Fibroblast of the aortic adventitia (primary cell): Measurements from ENCODE around the gene NAPG. TPM values are rescaled to one million over a fixed set of nuclear protein-coding genes. Genes with fewer than 3 reads are reported as not detected.
A peak's percentile ranks its signal among the peaks of the same experiment; 100 is the strongest.

Experiments
- DNase-seq: peaks from one replicate; pipeline ENCODE4 v3.0.0-alpha.2; 2010; ENCODE audit warnings: low read depth
- H3K4me3 ChIP-seq: 2 replicates; pipeline ENCODE4 v1.5.1; 2011; ENCODE audit warnings: low read depth, mild to moderate bottlenecking, control low read depth, low read length, moderate library complexity
- CTCF ChIP-seq: IDR thresholded peaks from 2 replicates; pipeline ENCODE4 v1.5.1; 2011; ENCODE audit warnings: mild to moderate bottlenecking, low read length, control low read depth, inconsistent platforms; ENCODE audit not compliant: insufficient read depth
- total RNA-seq: library from RNA; depleted of rRNA; stranded (reverse); fragments of >200 nt; gene quantifications from 2 replicates; pipeline ENCODE4 v1.2.3, GENCODE V29; 2012; ENCODE audit warnings: low replicate concordance

Gene NAPG
- total RNA-seq, 1 donor = 44.6 TPM

DNA sequence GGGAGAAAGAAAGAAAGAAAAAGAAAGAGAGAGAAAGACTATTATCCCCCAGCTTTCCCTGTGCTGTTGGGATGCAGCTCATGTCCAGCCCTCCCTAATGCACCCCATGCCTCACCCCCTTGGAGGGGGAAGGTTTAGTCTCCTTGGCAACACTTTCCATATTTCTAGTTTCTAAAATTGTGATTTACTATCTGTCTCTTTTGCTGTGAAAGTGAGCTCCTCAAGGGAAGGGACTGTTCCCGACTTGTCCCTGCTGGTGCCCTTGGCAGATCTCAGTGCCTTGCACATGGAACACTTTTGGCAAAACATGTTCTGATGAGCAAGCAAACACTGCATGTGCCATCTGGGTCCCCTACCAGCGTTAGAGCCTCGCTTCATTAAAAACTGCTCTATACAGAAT, 11.7 kb upstream of the NAPG start:
- H3K4me3 ChIP-seq = no peak overlapping the region
- DNase-seq = no peak
- TF ChIP-seq CTCF = no peak

DNA sequence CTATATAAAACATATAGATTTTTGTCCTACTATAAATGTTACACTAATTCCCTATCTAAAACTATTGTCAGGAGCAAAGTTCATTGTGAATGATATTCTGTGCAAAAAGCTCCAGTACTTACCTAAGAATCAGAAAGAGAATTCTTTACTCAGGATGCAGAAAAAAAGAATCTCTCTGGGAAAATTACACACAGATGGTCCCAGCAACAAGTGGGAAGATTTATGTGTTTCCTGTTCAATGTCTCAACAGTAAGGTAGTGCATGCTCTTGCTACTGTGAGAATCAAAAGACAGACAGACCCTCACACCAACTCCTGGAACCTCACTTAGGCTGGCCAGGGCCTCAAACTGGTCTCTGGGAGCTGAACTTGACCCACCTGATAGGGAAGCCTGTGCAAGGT, 11.2 kb upstream of the NAPG start:
- no peak for DNase-seq
- no peak overlapping the region for H3K4me3 ChIP-seq
- no peak for TF ChIP-seq CTCF

DNA sequence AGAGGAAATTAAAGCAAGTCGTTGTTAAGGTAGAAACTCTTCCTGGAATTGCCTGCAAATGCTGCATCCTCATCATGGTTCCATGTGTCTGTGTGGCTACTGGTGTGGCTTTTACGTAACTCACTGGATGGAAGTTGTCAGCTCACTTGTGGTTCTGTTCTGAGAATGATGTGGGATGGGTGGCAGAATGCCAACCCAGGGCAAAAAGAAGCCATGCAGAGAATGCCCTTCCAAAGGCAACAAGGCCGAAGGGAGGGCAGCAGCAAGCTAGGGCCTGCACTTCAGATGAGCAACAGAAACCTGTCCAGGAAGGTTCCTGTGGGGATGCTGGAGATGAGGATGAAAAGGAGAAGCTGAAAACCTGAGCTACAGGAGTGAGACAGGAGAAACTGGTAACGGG, 10.4 kb upstream of the NAPG start:
- TF ChIP-seq CTCF = no peak
- no peak overlapping the region for H3K4me3 ChIP-seq
- DNase-seq = no peak

DNA sequence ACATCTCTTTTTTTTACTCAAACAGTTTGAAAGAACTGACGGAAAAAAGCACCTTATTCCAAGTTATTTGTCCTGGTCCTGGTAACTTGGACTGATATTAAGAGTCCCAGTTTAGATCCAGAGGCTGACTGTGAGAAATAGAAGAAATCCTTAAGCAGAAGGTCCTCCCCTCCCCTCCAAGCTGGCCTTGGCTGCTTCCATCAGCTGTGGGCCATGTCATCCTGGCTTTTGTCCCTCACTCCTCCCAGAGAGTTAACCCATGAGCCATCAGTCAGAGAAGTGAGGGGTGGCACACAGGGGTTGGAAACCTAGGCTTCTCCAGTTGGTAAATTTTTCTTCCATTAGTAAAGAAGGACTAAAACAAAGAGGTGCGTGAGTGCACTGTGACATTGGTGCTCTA, 9.7 kb upstream of the NAPG start:
- no peak for DNase-seq
- no peak overlapping the region for H3K4me3 ChIP-seq
- TF ChIP-seq CTCF = no peak

- TF ChIP-seq CTCF = peak; percentile 33
- DNase-seq = peak; percentile 39
Observed at GRCh38 chr18:10518595-10519255, 7.1 kb upstream of the NAPG start.

DNA sequence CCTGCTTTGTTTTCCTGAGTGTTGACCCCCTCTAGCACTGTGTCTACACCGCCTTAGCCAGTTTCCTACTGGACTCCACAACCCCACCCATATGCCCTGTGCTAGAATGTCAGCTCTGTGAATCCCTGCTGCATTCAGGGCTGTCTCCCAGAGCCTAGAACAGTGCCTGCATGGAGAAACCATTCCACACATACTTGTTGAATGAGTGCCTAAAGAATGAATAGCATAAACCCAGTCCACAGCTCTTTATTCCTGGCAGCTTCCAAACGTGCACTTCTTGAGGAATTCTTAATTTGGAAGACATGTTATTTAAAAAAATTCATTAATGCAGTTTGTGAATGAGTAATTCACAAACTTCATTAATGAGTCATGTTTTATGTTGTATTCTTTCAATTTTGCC, 6.5 kb upstream of the NAPG start:
- TF ChIP-seq CTCF = no peak
- peak; percentile 33 for DNase-seq
- no peak overlapping the region for H3K4me3 ChIP-seq

More at GRCh38 chr18:10518595-10519255, 7.1 kb upstream of the NAPG start:
- H3K4me3 ChIP-seq = no peak overlapping the region
